Endothelial cell of umbilical vein (primary cell): ENCODE data around the gene LGR6. TPM values are rescaled to one million over a fixed set of nuclear protein-coding genes. Genes with fewer than 3 reads are reported as not detected.

Experiments
- BruUV-seq: library from RNA; stranded (reverse); fragments of 400-500 nt; replicated peaks from 2 replicates; lab custom pipeline; 2021; lab: Mats Ljungman, UMichigan
- CTCF ChIA-PET: fragments of 300-600, 350-600 bp; sonication (Branson Sonifier 250); formaldehyde crosslinking; loops from one replicate; lab custom pipeline; 2021; ENCODE audit warnings: antibody characterized with exemption, inconsistent platforms; lab: Charles Lee
- POLR2A ChIA-PET: fragments of 300-600, 350-600 bp; sonication (Branson Sonifier 250); formaldehyde crosslinking; loops from one replicate; lab custom pipeline; 2021; ENCODE audit warnings: antibody characterized with exemption, inconsistent platforms; lab: Charles Lee
- DNase-seq: peaks from one replicate; pipeline ENCODE4 v3.0.0-alpha.2; 2011; ENCODE audit warnings: low read depth, low spot score
- FAIRE-seq: peaks from 2 replicates; lab custom pipeline; 2011; peaks lifted over from hg19 to GRCh38; lab: Jason Lieb, UNC
- H2AFZ ChIP-seq: 2 replicates; pipeline ENCODE4 v1.6.0; 2012; ENCODE audit warnings: low read depth, low read length, control low read depth, inconsistent platforms
- H3K27ac ChIP-seq: 2 replicates; pipeline ENCODE4 v1.5.1; 2011; ENCODE audit warnings: low read depth, mild to moderate bottlenecking, control low read depth, low read length, moderate library complexity; ENCODE audit not compliant: insufficient read depth
- H3K27me3 ChIP-seq, 2 experiments: 2 replicates each; pipeline versions ENCODE4 v1.6.0 to v1.6.1; 2011; ENCODE audit warnings: low read length in 2 of 2, mixed read lengths in 1 of 2; ENCODE audit not compliant: control insufficient read depth in 2 of 2, insufficient read depth in 2 of 2
- H3K36me3 ChIP-seq, 2 experiments: 2 replicates in 1 of 2; 3 replicates in 1 of 2; pipeline ENCODE4 v1.5.1; 2011; ENCODE audit warnings: low read length in 2 of 2, mild to moderate bottlenecking in 1 of 2, moderate library complexity in 1 of 2; ENCODE audit not compliant: control insufficient read depth in 2 of 2, insufficient read depth in 2 of 2; ENCODE audit errors: extremely low read depth in 1 of 2
- H3K4me1 ChIP-seq: 3 replicates; pipeline ENCODE4 v1.5.1; 2011; ENCODE audit warnings: mild to moderate bottlenecking, low read length; ENCODE audit not compliant: control insufficient read depth, insufficient read depth; ENCODE audit errors: extremely low read depth
- H3K4me2 ChIP-seq: 2 replicates; pipeline ENCODE4 v1.6.1; 2011; ENCODE audit warnings: low read length, control low read depth, mixed read lengths; ENCODE audit not compliant: insufficient read depth
- H3K4me3 ChIP-seq, 3 experiments: fragments of 200-600 bp in 1 of 3; sonication (generic), shearing (Covaris generic) in 1 of 3; replicated peaks in 1 of 3; 2 replicates each; pipeline ENCODE4 v1.5.1; 2011 to 2016; ENCODE audit warnings: control low read depth in 3 of 3, low read length in 3 of 3, mild to moderate bottlenecking in 2 of 3, inconsistent platforms in 1 of 3, low read depth in 1 of 3, moderate library complexity in 1 of 3; ENCODE audit not compliant: insufficient read depth in 1 of 3
- H3K79me2 ChIP-seq: 2 replicates; pipeline ENCODE4 v1.6.0; 2012; ENCODE audit warnings: low read length, inconsistent platforms; ENCODE audit not compliant: control insufficient read depth, insufficient read depth
- H3K9ac ChIP-seq: replicated peaks from 2 replicates; pipeline ENCODE3; 2011; ENCODE audit warnings: low read length, control low read depth; ENCODE audit not compliant: insufficient read depth; ENCODE audit errors: extremely low read depth
- H3K9me1 ChIP-seq: replicated peaks from 3 replicates; pipeline ENCODE4 v1.6.0; 2011; ENCODE audit warnings: mild to moderate bottlenecking, low read length; ENCODE audit not compliant: control insufficient read depth, insufficient read depth; ENCODE audit errors: extremely low read depth
- H3K9me3 ChIP-seq: replicated peaks from 2 replicates; pipeline ENCODE4 v1.5.1; 2012; ENCODE audit warnings: low read length, inconsistent platforms; ENCODE audit not compliant: control insufficient read depth, insufficient read depth
- H4K20me1 ChIP-seq: replicated peaks from 2 replicates; pipeline ENCODE3; 2011; ENCODE audit warnings: mild to moderate bottlenecking, low read length; ENCODE audit not compliant: control insufficient read depth, insufficient read depth; ENCODE audit errors: extremely low read depth
- CTCF ChIP-seq, 2 donors: IDR thresholded peaks; 1 replicate in 1 of 2; 2 replicates in 1 of 2; pipeline ENCODE4 v1.5.1; 2011; ENCODE audit warnings: low read length in 2 of 2, mild to moderate bottlenecking in 2 of 2, moderate library complexity in 2 of 2, control low read depth in 1 of 2, inconsistent platforms in 1 of 2, low read depth in 1 of 2; ENCODE audit not compliant: insufficient read depth in 1 of 2; ENCODE audit errors: extremely low read depth in 1 of 2
- EZH2 ChIP-seq: IDR thresholded peaks from 2 replicates; pipeline ENCODE4 v1.6.1; 2012; ENCODE audit warnings: borderline replicate concordance, low read depth, mild to moderate bottlenecking, moderate library complexity, low read length, inconsistent platforms; ENCODE audit not compliant: severe bottlenecking
- FOS ChIP-seq: IDR thresholded peaks from 2 replicates; pipeline ENCODE4 v1.6.1; 2011; ENCODE audit warnings: mild to moderate bottlenecking, low read length, moderate library complexity, borderline replicate concordance; ENCODE audit not compliant: insufficient read depth
- GATA2 ChIP-seq: IDR thresholded peaks from 2 replicates; pipeline ENCODE4 v1.7.0; 2011; ENCODE audit warnings: low read depth, mild to moderate bottlenecking, moderate library complexity, mixed read lengths, low read length; ENCODE audit not compliant: insufficient read length, insufficient read depth
- JUN ChIP-seq: IDR thresholded peaks from 2 replicates; pipeline ENCODE4 v1.6.1; 2011; ENCODE audit warnings: borderline replicate concordance, low read depth; ENCODE audit not compliant: insufficient read length, insufficient read depth
- MYC ChIP-seq: IDR thresholded peaks from one replicate; pipeline ENCODE4 v1.6.1; 2011; ENCODE audit warnings: mild to moderate bottlenecking, low read depth, low read length
- POLR2A ChIP-seq: IDR thresholded peaks from 2 replicates; pipeline ENCODE4 v1.6.1; 2012; ENCODE audit warnings: low read depth, mild to moderate bottlenecking, control low read depth, low read length
- POLR2AphosphoS5 ChIP-seq: IDR thresholded peaks from 2 replicates; pipeline ENCODE4 v1.6.1; 2012; ENCODE audit warnings: low read depth, mild to moderate bottlenecking, control low read depth, low read length, moderate library complexity; ENCODE audit not compliant: insufficient read depth
- dilution Hi-C: fragments of 300-500 bp; cut with MboI; formaldehyde crosslinking; loops from one replicate; pipeline ENCODE4 v1.15.0; 2019; ENCODE audit warnings: low sequenced_read_pairs; ENCODE audit not compliant: extremely low pct_ligation_motif_present
- intact Hi-C: fragments of 100-400 bp; cut with micrococcal nuclease; formaldehyde crosslinking; loops from one replicate; pipeline ENCODE4 v1.10.0; 2022
- polyA plus RNA-seq, 4 experiments: library from polyadenylated mRNA; depleted of rRNA in 3 of 4; stranded (reverse) in 3 of 4; unstranded in 1 of 4; fragments of >200 nt; gene quantifications; 2 replicates each; pipeline versions ENCODE4 v1.2.1 to v1.2.3, GENCODE V29; 2011 to 2012; ENCODE audit warnings: missing spikeins in 1 of 4
- total RNA-seq: library from RNA; stranded (reverse); gene quantifications from 2 replicates; pipeline ENCODE4 v1.2.3, GENCODE V29; 2021
- TF ChIP-seq, protein P1 (sequence below): IDR thresholded peaks from 2 replicates; pipeline ENCODE4 v1.6.1; 2011; ENCODE audit not compliant: insufficient read depth, insufficient read length

The LGR6 gene
- total and polyA plus RNA-seq, 2 donors (not counting 3 experiments of a cell fraction or from before 2014, with no cell fraction given): not detected

DNA sequence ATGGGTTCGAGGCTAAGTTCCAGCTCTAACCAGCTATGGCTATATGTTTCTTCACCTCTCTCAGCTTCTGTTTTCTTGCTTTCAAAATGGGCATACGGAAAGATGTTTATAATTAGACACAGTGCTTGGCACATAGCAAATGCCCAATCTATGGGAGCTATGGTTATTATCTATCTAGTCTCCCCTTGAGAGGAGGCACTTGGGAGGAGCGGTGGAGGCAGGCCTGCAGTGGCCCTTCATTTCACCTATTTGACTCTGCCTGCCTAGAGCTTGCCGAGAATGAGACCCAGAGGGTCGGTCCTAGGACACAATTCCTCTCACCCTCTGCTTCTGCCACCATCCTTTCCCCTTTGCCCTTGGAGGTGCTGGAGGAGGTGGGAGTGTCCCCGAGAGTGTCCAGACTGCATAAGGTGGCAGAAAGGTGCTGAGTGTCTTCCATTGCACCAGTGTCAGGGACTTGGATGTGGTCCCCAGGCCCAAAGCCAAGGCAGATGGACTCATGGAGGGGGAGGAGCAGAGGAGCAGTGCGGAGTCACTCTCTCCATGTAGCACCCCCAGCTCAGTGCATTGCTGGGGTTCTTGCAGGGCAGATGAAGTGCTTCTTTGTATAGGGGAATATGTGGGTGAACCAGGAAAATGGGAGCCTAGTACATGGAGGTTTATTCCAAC lies 9.0 kb downstream of the LGR6 start:
- no TSS peak for BruUV-seq
- Histone ChIP-seq H2AFZ (no peak overlapping the region), H3K9ac (no peak overlapping the region), H3K9me1 (no peaks in the 10 kb centered on the region), H3K4me3 (no peak overlapping the region), H3K36me3 (no peaks in the 10 kb centered on the region), H3K27me3 (peaks cover 9 to 20% of the 10 kb centered on the region in 2 experiments), H4K20me1 (no peaks in the 10 kb centered on the region), H3K4me1 (no peaks in the 10 kb centered on the region), H3K27ac (no peak overlapping the region), H3K4me2 (no peak overlapping the region), H3K79me2 (no peaks in the 10 kb centered on the region), H3K9me3 (no peaks in the 10 kb centered on the region)
- no peak for DNase-seq
- intact Hi-C loops (no loop called here), dilution Hi-C loops (loop anchor here (25.0 kb wide), 1 partner anchor 110 kb away; no protein-coding TSS in a partner anchor)
- FAIRE-seq: no peak
- no peak for TF ChIP-seq POLR2AphosphoS5
- no peak for TF ChIP-seq JUN
- TF ChIP-seq MYC: no peak
- no peak for TF ChIP-seq EZH2
- TF ChIP-seq, protein P1, sequence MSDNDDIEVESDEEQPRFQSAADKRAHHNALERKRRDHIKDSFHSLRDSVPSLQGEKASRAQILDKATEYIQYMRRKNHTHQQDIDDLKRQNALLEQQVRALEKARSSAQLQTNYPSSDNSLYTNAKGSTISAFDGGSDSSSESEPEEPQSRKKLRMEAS: no peak
- TF ChIP-seq CTCF (IDR thresholded peaks at IDR 0.05; ENCODE audit: extremely low read depth in 1 of 2, insufficient read depth in 1 of 2, low read depth in 1 of 2, low read length in 2 of 2): no peak
- TF ChIP-seq GATA2: no peak
- TF ChIP-seq FOS: no peak
- no peak for TF ChIP-seq POLR2A
- ChIA-PET POLR2A (no interaction called here), CTCF (interaction anchor here (1.1 to 4.9 kb wide), 3 partner anchors 9 to 13 kb away, joined by 3 to 24 read pairs (median 5); partner anchors contain the start of gene LGR6)
